ENCODE measurements around the gene PPL. TPM values are rescaled to one million over a fixed set of nuclear protein-coding genes. Genes with fewer than 3 reads are reported as not detected.

Gene PPL
- total and polyA plus RNA-seq, 2 of the 8 experiments (the other 6 are each of a cell fraction or from before 2014, with no cell fraction given), result 11.3 to 29.5 TPM

DNA sequence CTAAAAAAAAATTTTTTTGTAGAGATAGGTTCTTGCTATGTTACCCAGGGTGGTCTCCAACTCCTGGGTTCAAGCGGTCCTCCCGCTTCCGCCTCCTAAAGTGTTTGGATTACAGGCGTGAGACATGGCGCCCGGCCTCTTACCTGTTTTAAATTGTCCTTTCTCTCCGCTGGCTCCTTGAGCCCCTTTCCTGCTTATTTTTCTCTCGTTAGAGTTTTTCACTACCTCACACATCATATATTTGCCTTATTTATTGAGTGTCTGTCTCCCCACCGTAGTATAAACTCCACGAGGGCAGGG is 20.4 kb upstream of the PPL start (continued):
- no peak for TF ChIP-seq USF2 (IDR thresholded peaks at IDR 0.05; ENCODE audit: low read length)
- no peak for TF ChIP-seq CBX8 (IDR thresholded peaks at IDR 0.05; ENCODE audit: borderline replicate concordance, low read depth, low read length)
- TF ChIP-seq PHF8 (conservative IDR thresholded peaks at IDR 0.05; ENCODE audit: low read depth, low read length), result no peak
- no peak for TF ChIP-seq SIRT6 (IDR thresholded peaks at IDR 0.05; ENCODE audit: low read length)
- TF ChIP-seq SUZ12 (IDR thresholded peaks at IDR 0.05; ENCODE audit: low read length), result no peak
- no peak for TF ChIP-seq BACH1 (IDR thresholded peaks at IDR 0.05; ENCODE audit: low read length)

Data from H1 (cell line).